ENCODE results near the gene USP5. TPM values are rescaled to one million over a fixed set of nuclear protein-coding genes. Genes with fewer than 3 reads are reported as not detected.
"Not testable (repeated sequence)": the region's sequence is repeated elsewhere in the genome, so short reads cannot be mapped to it uniquely, and the experiment has no call there.

USP5 gene
- total RNA-seq, 4 donors from 2014 or later: 41.0 to 94.1 (median 47.1) TPM

DNA sequence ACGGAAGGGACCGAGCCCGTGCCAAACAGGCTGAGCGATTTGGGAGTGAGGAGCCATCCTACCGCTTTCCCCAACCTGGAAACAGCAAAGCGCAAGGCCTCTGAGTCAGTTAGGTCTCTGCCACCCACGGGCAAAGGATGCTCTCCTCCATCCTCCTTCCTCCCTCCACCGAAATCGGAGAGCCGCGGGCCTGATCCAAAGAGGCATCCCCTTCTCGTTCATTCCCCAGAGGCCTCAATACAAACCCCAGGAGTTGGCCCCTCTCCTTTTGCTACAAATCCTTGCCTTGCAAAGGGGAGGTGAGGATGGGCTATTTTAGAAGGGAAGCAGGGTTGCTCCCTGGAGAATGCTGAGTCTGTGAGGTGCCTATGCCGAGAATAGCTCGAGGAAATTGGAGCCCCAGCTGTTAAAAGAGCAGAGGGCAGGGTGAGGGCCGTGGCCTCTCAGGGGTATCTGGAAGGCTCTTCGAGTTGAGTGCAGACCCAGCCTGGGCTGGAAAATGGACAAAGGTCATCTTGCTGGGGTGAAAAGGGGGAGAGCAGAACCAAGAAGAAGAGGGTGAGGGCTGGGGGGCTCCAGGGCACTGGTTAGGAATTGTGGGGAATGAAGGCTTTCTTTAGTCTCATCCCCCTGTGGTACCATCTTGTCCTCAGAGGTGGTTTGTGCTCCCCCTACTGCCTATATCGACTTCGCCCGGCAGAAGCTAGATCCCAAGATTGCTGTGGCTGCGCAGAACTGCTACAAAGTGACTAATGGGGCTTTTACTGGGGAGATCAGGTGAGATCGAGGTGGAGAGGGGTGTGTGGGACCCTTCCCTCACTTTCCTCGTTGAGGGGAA lies 16.5 kb downstream of the USP5 start:
- no peak for DNase-seq
- Histone ChIP-seq H3K27ac (peak overlapping the region; percentile 96 to 100 (median 98)), H3K27me3 (no peaks in the 10 kb centered on the region)

DNA sequence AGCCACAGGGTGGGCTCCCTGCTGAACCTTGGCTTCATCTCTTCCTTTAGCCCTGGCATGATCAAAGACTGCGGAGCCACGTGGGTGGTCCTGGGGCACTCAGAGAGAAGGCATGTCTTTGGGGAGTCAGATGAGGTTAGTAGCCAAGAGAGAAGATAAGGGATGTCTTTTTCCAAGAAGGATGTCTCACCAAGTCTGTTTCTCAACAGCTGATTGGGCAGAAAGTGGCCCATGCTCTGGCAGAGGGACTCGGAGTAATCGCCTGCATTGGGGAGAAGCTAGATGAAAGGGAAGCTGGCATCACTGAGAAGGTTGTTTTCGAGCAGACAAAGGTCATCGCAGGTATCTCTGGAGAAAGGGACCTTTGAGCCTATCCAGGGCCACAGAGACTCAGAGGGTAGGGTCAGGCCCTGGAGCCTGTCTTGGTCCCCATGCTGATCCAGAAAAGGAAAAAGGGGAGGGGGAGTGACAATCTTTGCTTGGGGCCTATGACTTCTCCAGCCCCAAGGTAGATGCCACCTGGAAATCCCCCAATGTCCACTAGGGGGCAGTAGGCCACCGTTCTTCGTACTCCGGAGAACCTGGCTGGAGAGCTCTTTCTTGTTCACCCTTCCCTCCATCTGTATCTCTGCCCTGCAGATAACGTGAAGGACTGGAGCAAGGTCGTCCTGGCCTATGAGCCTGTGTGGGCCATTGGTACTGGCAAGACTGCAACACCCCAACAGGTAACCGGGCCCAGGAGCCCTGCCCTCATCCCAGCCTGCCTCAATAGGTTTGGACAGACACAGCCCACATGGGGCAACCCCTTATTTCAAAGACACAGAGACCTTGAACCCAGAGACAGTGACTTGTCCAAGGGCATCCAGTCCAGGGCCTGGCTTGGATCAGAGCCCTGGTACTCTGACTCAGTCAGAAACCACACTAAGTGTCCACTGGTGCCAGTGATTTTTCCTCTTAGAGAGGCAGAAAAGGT lies 17.4 kb downstream of the USP5 start:
- no peaks in the 10 kb centered on the region for H3K9me3 ChIP-seq
- H3K27me3 ChIP-seq: no peaks in the 10 kb centered on the region
- H3K36me3 ChIP-seq: peaks cover 0 to 41% (median 0%) of the 10 kb centered on the region in 3 donors
- no peak for TF ChIP-seq POLR2A (IDR thresholded peaks at IDR 0.05)
- TF ChIP-seq, protein P1, sequence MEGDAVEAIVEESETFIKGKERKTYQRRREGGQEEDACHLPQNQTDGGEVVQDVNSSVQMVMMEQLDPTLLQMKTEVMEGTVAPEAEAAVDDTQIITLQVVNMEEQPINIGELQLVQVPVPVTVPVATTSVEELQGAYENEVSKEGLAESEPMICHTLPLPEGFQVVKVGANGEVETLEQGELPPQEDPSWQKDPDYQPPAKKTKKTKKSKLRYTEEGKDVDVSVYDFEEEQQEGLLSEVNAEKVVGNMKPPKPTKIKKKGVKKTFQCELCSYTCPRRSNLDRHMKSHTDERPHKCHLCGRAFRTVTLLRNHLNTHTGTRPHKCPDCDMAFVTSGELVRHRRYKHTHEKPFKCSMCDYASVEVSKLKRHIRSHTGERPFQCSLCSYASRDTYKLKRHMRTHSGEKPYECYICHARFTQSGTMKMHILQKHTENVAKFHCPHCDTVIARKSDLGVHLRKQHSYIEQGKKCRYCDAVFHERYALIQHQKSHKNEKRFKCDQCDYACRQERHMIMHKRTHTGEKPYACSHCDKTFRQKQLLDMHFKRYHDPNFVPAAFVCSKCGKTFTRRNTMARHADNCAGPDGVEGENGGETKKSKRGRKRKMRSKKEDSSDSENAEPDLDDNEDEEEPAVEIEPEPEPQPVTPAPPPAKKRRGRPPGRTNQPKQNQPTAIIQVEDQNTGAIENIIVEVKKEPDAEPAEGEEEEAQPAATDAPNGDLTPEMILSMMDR (IDR thresholded peaks at IDR 0.05): peak; percentile 84 to 97 (median 90)
- H3K27ac ChIP-seq: peak overlapping the region; percentile 41 to 98 (median 97)
- DNase-seq: peak; percentile 79 to 94 (median 86)
- peak overlapping the region in 3 of 4 donors; percentile 93 to 99 (median 95) for H3K4me3 ChIP-seq
- peaks cover 0 to 54% (median 22%) of the 10 kb centered on the region in 4 donors for H3K4me1 ChIP-seq

More for the DNA sequence above, 16.5 kb downstream of the USP5 start:
- Histone ChIP-seq H3K4me3 (peak overlapping the region; percentile 93 to 99 (median 96)), H3K4me1 (peaks cover 0 to 46% (median 18%) of the 10 kb centered on the region in 4 donors), H3K36me3 (peaks cover 0 to 50% (median 0%) of the 10 kb centered on the region in 3 donors), H3K9me3 (no peaks in the 10 kb centered on the region)
- TF ChIP-seq, protein P1 (IDR thresholded peaks at IDR 0.05): no peak
- no peak for TF ChIP-seq POLR2A (IDR thresholded peaks at IDR 0.05)

DNA sequence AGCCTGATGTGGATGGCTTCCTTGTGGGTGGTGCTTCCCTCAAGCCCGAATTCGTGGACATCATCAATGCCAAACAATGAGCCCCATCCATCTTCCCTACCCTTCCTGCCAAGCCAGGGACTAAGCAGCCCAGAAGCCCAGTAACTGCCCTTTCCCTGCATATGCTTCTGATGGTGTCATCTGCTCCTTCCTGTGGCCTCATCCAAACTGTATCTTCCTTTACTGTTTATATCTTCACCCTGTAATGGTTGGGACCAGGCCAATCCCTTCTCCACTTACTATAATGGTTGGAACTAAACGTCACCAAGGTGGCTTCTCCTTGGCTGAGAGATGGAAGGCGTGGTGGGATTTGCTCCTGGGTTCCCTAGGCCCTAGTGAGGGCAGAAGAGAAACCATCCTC lies 18.4 kb downstream of the USP5 start:
- H3K4me3 ChIP-seq, DNase-seq, H3K27me3 ChIP-seq, H3K9me3 ChIP-seq: not testable (repeated sequence)
- Histone ChIP-seq H3K36me3 (peaks cover 0 to 32% (median 0%) of the 10 kb centered on the region in 3 donors), H3K4me1 (peaks cover 0 to 57% (median 22%) of the 10 kb centered on the region in 4 donors), H3K27ac (peak overlapping the region in 2 of 4 donors; percentile 41 to 98)

DNA sequence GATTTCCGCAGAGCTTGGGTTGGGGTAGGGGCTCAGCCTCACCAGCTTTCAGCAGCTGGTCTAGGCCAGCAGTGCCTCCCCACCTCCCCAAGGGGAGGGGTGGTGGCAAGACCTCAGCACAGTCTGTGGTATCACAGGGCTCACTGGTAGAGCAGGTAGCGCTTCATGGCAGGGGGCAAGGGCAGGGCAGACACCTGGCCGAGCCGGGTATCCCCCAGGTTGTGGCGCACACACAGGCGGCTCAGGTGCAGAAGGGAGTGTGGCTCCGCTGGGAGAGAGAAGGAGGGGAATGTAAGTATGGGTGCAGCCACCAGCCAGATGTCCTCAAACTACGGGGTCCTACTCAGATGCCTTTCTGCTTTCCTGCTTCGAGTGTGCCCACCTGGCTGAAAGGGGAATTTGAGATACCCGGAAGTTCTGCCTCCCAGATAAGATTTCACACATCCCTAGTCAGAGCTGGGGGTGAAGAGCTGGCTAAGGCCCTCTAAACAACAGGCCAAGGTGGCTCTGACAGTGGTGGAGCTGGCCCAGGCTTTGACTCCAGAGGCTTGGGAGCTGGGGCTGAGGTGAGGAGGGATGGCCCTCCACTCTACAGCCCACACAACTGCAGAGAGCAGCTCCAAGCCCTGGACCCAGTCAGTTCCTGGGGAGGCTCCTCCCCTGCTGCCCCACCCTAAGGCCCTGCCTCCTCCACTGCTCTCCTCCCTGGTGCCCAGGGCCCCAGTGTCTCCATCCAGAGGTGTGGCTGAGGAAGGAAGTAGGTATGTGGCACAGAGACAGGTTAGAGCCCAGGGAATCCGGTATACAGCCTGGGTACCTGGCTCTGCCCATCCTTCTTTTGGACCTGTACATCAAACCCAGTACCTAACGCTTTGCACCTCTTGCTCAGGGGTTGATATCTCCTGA lies 19.4 kb downstream of the USP5 start:
- no peaks in the 10 kb centered on the region for H3K9me3 ChIP-seq
- H3K36me3 ChIP-seq: peaks cover 0 to 24% (median 0%) of the 10 kb centered on the region in 3 donors
- peaks cover 0 to 57% (median 22%) of the 10 kb centered on the region in 4 donors for H3K4me1 ChIP-seq
- TF ChIP-seq, protein P1 (IDR thresholded peaks at IDR 0.05): no peak
- TF ChIP-seq POLR2A (IDR thresholded peaks at IDR 0.05): no peak
- H3K4me3 ChIP-seq: peak overlapping the region in 3 of 4 donors; percentile 75 to 79 (median 75)
- H3K27ac ChIP-seq: peak overlapping the region; percentile 77 to 86 (median 82)
- DNase-seq: peak in 2 of 3 donors; percentile 77 to 86
- no peaks in the 10 kb centered on the region for H3K27me3 ChIP-seq

All from Peyer's patch (tissue), 4 donors.